Bronchial epithelial cell (primary cell): Measurements from ENCODE around the gene C10orf67. TPM values are rescaled to one million over a fixed set of nuclear protein-coding genes. Genes with fewer than 3 reads are reported as not detected.

Source experiments
- DNase-seq: peaks from one replicate; pipeline ENCODE4 v3.0.0-alpha.2; 2010; ENCODE audit warnings: low read depth
- FAIRE-seq: peaks from 2 replicates; lab custom pipeline; 2011; peaks lifted over from hg19 to GRCh38; lab: Jason Lieb, UNC
- H3K27me3 ChIP-seq: 2 replicates; pipeline ENCODE4 v1.5.1; 2011; ENCODE audit warnings: low read length; ENCODE audit not compliant: control insufficient read depth, insufficient read depth
- H3K36me3 ChIP-seq: 2 replicates; pipeline ENCODE4 v1.5.1; 2011; ENCODE audit warnings: low read length; ENCODE audit not compliant: control insufficient read depth, insufficient read depth
- H3K4me3 ChIP-seq: 2 replicates; pipeline ENCODE4 v1.5.1; 2011; ENCODE audit warnings: mild to moderate bottlenecking, low read depth, low read length, control low read depth
- CTCF ChIP-seq: IDR thresholded peaks from 2 replicates; pipeline ENCODE4 v1.5.1; 2011; ENCODE audit warnings: mild to moderate bottlenecking, moderate library complexity, low read length, control low read depth, inconsistent platforms; ENCODE audit not compliant: insufficient read depth, severe bottlenecking
- total RNA-seq: library from RNA; depleted of rRNA; stranded (reverse); fragments of >200 nt; gene quantifications from 2 replicates; pipeline ENCODE4 v1.2.1, GENCODE V29; 2014

C10orf67 gene
- total RNA-seq, 1 donor from 2014 or later = not detected

GRCh38 chr10:23325132-23325531 lies 19.5 kb downstream of the C10orf67 start:
- no peak for TF ChIP-seq CTCF
- DNase-seq (no peak), FAIRE-seq (no peak)
- Histone ChIP-seq H3K27me3 (no peaks in the 10 kb centered on the region), H3K36me3 (no peaks in the 10 kb centered on the region), H3K4me3 (no peak overlapping the region)

GRCh38 chr10:23324351-23324750 lies 20.2 kb downstream of the C10orf67 start:
- Histone ChIP-seq H3K27me3 (no peaks in the 10 kb centered on the region), H3K4me3 (no peak overlapping the region), H3K36me3 (no peaks in the 10 kb centered on the region)
- DNase-seq = no peak
- no peak for FAIRE-seq
- TF ChIP-seq CTCF = no peak

GRCh38 chr10:23322082-23322481 lies 22.5 kb downstream of the C10orf67 start:
- no peak for TF ChIP-seq CTCF
- no peaks in the 10 kb centered on the region for H3K27me3 ChIP-seq
- H3K4me3 ChIP-seq = no peak overlapping the region
- H3K36me3 ChIP-seq = no peaks in the 10 kb centered on the region
- FAIRE-seq = no peak
- no peak for DNase-seq

GRCh38 chr10:23319835-23320234 lies 24.8 kb downstream of the C10orf67 start:
- DNase-seq (no peak), FAIRE-seq (no peak)
- Histone ChIP-seq H3K4me3 (no peak overlapping the region), H3K27me3 (no peaks in the 10 kb centered on the region), H3K36me3 (no peaks in the 10 kb centered on the region)
- no peak for TF ChIP-seq CTCF

- FAIRE-seq = no peak
- no peaks in the 10 kb centered on the region for H3K36me3 ChIP-seq
- H3K4me3 ChIP-seq = no peak overlapping the region
- no peaks in the 10 kb centered on the region for H3K27me3 ChIP-seq
- no peak for TF ChIP-seq CTCF
- DNase-seq = no peak
These were observed 26.2 kb downstream of the C10orf67 start for GRCh38 chr10:23318359-23318758.

GRCh38 chr10:23317416-23317815 lies 27.2 kb downstream of the C10orf67 start:
- no peak for TF ChIP-seq CTCF
- Histone ChIP-seq H3K27me3 (no peaks in the 10 kb centered on the region), H3K4me3 (no peak overlapping the region), H3K36me3 (no peaks in the 10 kb centered on the region)
- DNase-seq (no peak), FAIRE-seq (no peak)
